Endothelial cell of umbilical vein (primary cell): ENCODE measurements around the gene C19orf67. TPM values are rescaled to one million over a fixed set of nuclear protein-coding genes. Genes with fewer than 3 reads are reported as not detected.

Experiments used
- BruUV-seq: library from RNA; stranded (reverse); fragments of 400-500 nt; replicated peaks from 2 replicates; lab custom pipeline; 2021; lab: Mats Ljungman, UMichigan
- CTCF ChIA-PET: fragments of 300-600, 350-600 bp; sonication (Branson Sonifier 250); formaldehyde crosslinking; loops from one replicate; lab custom pipeline; 2021; ENCODE audit warnings: antibody characterized with exemption, inconsistent platforms; lab: Charles Lee
- POLR2A ChIA-PET: fragments of 300-600, 350-600 bp; sonication (Branson Sonifier 250); formaldehyde crosslinking; loops from one replicate; lab custom pipeline; 2021; ENCODE audit warnings: antibody characterized with exemption, inconsistent platforms; lab: Charles Lee
- DNase-seq: peaks from one replicate; pipeline ENCODE4 v3.0.0-alpha.2; 2011; ENCODE audit warnings: low read depth, low spot score
- FAIRE-seq: peaks from 2 replicates; lab custom pipeline; 2011; peaks lifted over from hg19 to GRCh38; lab: Jason Lieb, UNC
- H2AFZ ChIP-seq: 2 replicates; pipeline ENCODE4 v1.6.0; 2012; ENCODE audit warnings: low read depth, low read length, control low read depth, inconsistent platforms
- H3K27ac ChIP-seq: 2 replicates; pipeline ENCODE4 v1.5.1; 2011; ENCODE audit warnings: low read depth, mild to moderate bottlenecking, control low read depth, low read length, moderate library complexity; ENCODE audit not compliant: insufficient read depth
- H3K27me3 ChIP-seq, 2 experiments: 2 replicates each; pipeline versions ENCODE4 v1.6.0 to v1.6.1; 2011; ENCODE audit warnings: low read length in 2 of 2, mixed read lengths in 1 of 2; ENCODE audit not compliant: control insufficient read depth in 2 of 2, insufficient read depth in 2 of 2
- H3K36me3 ChIP-seq, 2 experiments: 2 replicates in 1 of 2; 3 replicates in 1 of 2; pipeline ENCODE4 v1.5.1; 2011; ENCODE audit warnings: low read length in 2 of 2, mild to moderate bottlenecking in 1 of 2, moderate library complexity in 1 of 2; ENCODE audit not compliant: control insufficient read depth in 2 of 2, insufficient read depth in 2 of 2; ENCODE audit errors: extremely low read depth in 1 of 2
- H3K4me1 ChIP-seq: 3 replicates; pipeline ENCODE4 v1.5.1; 2011; ENCODE audit warnings: mild to moderate bottlenecking, low read length; ENCODE audit not compliant: control insufficient read depth, insufficient read depth; ENCODE audit errors: extremely low read depth
- H3K4me2 ChIP-seq: 2 replicates; pipeline ENCODE4 v1.6.1; 2011; ENCODE audit warnings: low read length, control low read depth, mixed read lengths; ENCODE audit not compliant: insufficient read depth
- H3K4me3 ChIP-seq, 3 experiments: fragments of 200-600 bp in 1 of 3; sonication (generic), shearing (Covaris generic) in 1 of 3; replicated peaks in 1 of 3; 2 replicates each; pipeline ENCODE4 v1.5.1; 2011 to 2016; ENCODE audit warnings: control low read depth in 3 of 3, low read length in 3 of 3, mild to moderate bottlenecking in 2 of 3, inconsistent platforms in 1 of 3, low read depth in 1 of 3, moderate library complexity in 1 of 3; ENCODE audit not compliant: insufficient read depth in 1 of 3
- H3K79me2 ChIP-seq: 2 replicates; pipeline ENCODE4 v1.6.0; 2012; ENCODE audit warnings: low read length, inconsistent platforms; ENCODE audit not compliant: control insufficient read depth, insufficient read depth
- H3K9ac ChIP-seq: replicated peaks from 2 replicates; pipeline ENCODE3; 2011; ENCODE audit warnings: low read length, control low read depth; ENCODE audit not compliant: insufficient read depth; ENCODE audit errors: extremely low read depth
- H3K9me1 ChIP-seq: replicated peaks from 3 replicates; pipeline ENCODE4 v1.6.0; 2011; ENCODE audit warnings: mild to moderate bottlenecking, low read length; ENCODE audit not compliant: control insufficient read depth, insufficient read depth; ENCODE audit errors: extremely low read depth
- H3K9me3 ChIP-seq: replicated peaks from 2 replicates; pipeline ENCODE4 v1.5.1; 2012; ENCODE audit warnings: low read length, inconsistent platforms; ENCODE audit not compliant: control insufficient read depth, insufficient read depth
- H4K20me1 ChIP-seq: replicated peaks from 2 replicates; pipeline ENCODE3; 2011; ENCODE audit warnings: mild to moderate bottlenecking, low read length; ENCODE audit not compliant: control insufficient read depth, insufficient read depth; ENCODE audit errors: extremely low read depth
- CTCF ChIP-seq, 2 donors: IDR thresholded peaks; 1 replicate in 1 of 2; 2 replicates in 1 of 2; pipeline ENCODE4 v1.5.1; 2011; ENCODE audit warnings: low read length in 2 of 2, mild to moderate bottlenecking in 2 of 2, moderate library complexity in 2 of 2, control low read depth in 1 of 2, inconsistent platforms in 1 of 2, low read depth in 1 of 2; ENCODE audit not compliant: insufficient read depth in 1 of 2; ENCODE audit errors: extremely low read depth in 1 of 2
- EZH2 ChIP-seq: IDR thresholded peaks from 2 replicates; pipeline ENCODE4 v1.6.1; 2012; ENCODE audit warnings: borderline replicate concordance, low read depth, mild to moderate bottlenecking, moderate library complexity, low read length, inconsistent platforms; ENCODE audit not compliant: severe bottlenecking
- FOS ChIP-seq: IDR thresholded peaks from 2 replicates; pipeline ENCODE4 v1.6.1; 2011; ENCODE audit warnings: mild to moderate bottlenecking, low read length, moderate library complexity, borderline replicate concordance; ENCODE audit not compliant: insufficient read depth
- GATA2 ChIP-seq: IDR thresholded peaks from 2 replicates; pipeline ENCODE4 v1.7.0; 2011; ENCODE audit warnings: low read depth, mild to moderate bottlenecking, moderate library complexity, mixed read lengths, low read length; ENCODE audit not compliant: insufficient read length, insufficient read depth
- JUN ChIP-seq: IDR thresholded peaks from 2 replicates; pipeline ENCODE4 v1.6.1; 2011; ENCODE audit warnings: borderline replicate concordance, low read depth; ENCODE audit not compliant: insufficient read length, insufficient read depth
- MYC ChIP-seq: IDR thresholded peaks from one replicate; pipeline ENCODE4 v1.6.1; 2011; ENCODE audit warnings: mild to moderate bottlenecking, low read depth, low read length
- POLR2A ChIP-seq: IDR thresholded peaks from 2 replicates; pipeline ENCODE4 v1.6.1; 2012; ENCODE audit warnings: low read depth, mild to moderate bottlenecking, control low read depth, low read length
- POLR2AphosphoS5 ChIP-seq: IDR thresholded peaks from 2 replicates; pipeline ENCODE4 v1.6.1; 2012; ENCODE audit warnings: low read depth, mild to moderate bottlenecking, control low read depth, low read length, moderate library complexity; ENCODE audit not compliant: insufficient read depth
- dilution Hi-C: fragments of 300-500 bp; cut with MboI; formaldehyde crosslinking; loops from one replicate; pipeline ENCODE4 v1.15.0; 2019; ENCODE audit warnings: low sequenced_read_pairs; ENCODE audit not compliant: extremely low pct_ligation_motif_present
- intact Hi-C: fragments of 100-400 bp; cut with micrococcal nuclease; formaldehyde crosslinking; loops from one replicate; pipeline ENCODE4 v1.10.0; 2022
- polyA plus RNA-seq, 4 experiments: library from polyadenylated mRNA; depleted of rRNA in 3 of 4; stranded (reverse) in 3 of 4; unstranded in 1 of 4; fragments of >200 nt; gene quantifications; 2 replicates each; pipeline versions ENCODE4 v1.2.1 to v1.2.3, GENCODE V29; 2011 to 2012; ENCODE audit warnings: missing spikeins in 1 of 4
- total RNA-seq: library from RNA; stranded (reverse); gene quantifications from 2 replicates; pipeline ENCODE4 v1.2.3, GENCODE V29; 2021
- TF ChIP-seq, protein P1 (sequence below): IDR thresholded peaks from 2 replicates; pipeline ENCODE4 v1.6.1; 2011; ENCODE audit not compliant: insufficient read depth, insufficient read length

Gene C19orf67
- total and polyA plus RNA-seq, 2 donors (not counting 3 experiments of a cell fraction or from before 2014, with no cell fraction given) = 0.55 TPM; not detected in 1

- no peak overlapping the region for H3K9ac ChIP-seq
- no peaks in the 10 kb centered on the region for H3K79me2 ChIP-seq
- no peak overlapping the region for H2AFZ ChIP-seq
- POLR2A ChIA-PET = no interaction called here
- CTCF ChIA-PET = interaction anchor here (0.7 to 1.0 kb wide), 3 partner anchors 35 to 1017 kb away, joined by 3 to 4 read pairs (median 3); no protein-coding TSS in a partner anchor
- FAIRE-seq (no peak), DNase-seq (no peak)
- TF ChIP-seq JUN (no peak), CTCF (IDR thresholded peaks at IDR 0.05; ENCODE audit: extremely low read depth in 1 of 2, insufficient read depth in 1 of 2, low read depth in 1 of 2, low read length in 2 of 2) (no peak), GATA2 (no peak), MYC (no peak), EZH2 (no peak), POLR2A (no peak), POLR2AphosphoS5 (no peak), FOS (no peak)
- TF ChIP-seq, protein P1, sequence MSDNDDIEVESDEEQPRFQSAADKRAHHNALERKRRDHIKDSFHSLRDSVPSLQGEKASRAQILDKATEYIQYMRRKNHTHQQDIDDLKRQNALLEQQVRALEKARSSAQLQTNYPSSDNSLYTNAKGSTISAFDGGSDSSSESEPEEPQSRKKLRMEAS = no peak
- no peak overlapping the region for H3K27ac ChIP-seq
- H4K20me1 ChIP-seq = no peaks in the 10 kb centered on the region
- H3K4me1 ChIP-seq = peaks cover 26% of the 10 kb centered on the region
- dilution Hi-C loops (no loop called here), intact Hi-C loops (no loop called here)
- H3K27me3 ChIP-seq = no peaks in the 10 kb centered on the region
- H3K4me2 ChIP-seq = no peak overlapping the region
- H3K9me1 ChIP-seq = no peaks in the 10 kb centered on the region
- no peaks in the 10 kb centered on the region for H3K9me3 ChIP-seq
- H3K36me3 ChIP-seq = no peaks in the 10 kb centered on the region
- H3K4me3 ChIP-seq = no peak overlapping the region
- BruUV-seq = no TSS peak
These were observed 7.2 kb downstream of the C19orf67 start for GRCh38 chr19:14078411-14078810.
